Progenitor cell of endocrine pancreas (in vitro differentiated cells): ENCODE measurements around the gene MX1. TPM values are rescaled to one million over a fixed set of nuclear protein-coding genes. Genes with fewer than 3 reads are reported as not detected.

ENCODE experiments used
- DNase-seq: peaks from one replicate; pipeline ENCODE4 v3.0.0; 2021; ENCODE audit warnings: low spot score; ENCODE audit not compliant: unreplicated experiment
- H3K27ac Mint-ChIP-seq: 2 replicates; pipeline ENCODE4 v1.8.0; 2021; ENCODE audit warnings: mild to moderate bottlenecking, moderate library complexity, mixed read lengths
- H3K27me3 Mint-ChIP-seq: 2 replicates; pipeline ENCODE4 v1.8.0; 2021; ENCODE audit warnings: mixed read lengths
- H3K36me3 Mint-ChIP-seq: 2 replicates; pipeline ENCODE4 v1.8.0; 2022; ENCODE audit warnings: mixed read lengths; ENCODE audit not compliant: insufficient read depth
- H3K4me1 Mint-ChIP-seq: 2 replicates; pipeline ENCODE4 v1.8.0; 2021; ENCODE audit warnings: low read depth, mixed read lengths
- H3K4me3 Mint-ChIP-seq: 2 replicates; pipeline ENCODE4 v1.8.0; 2021; ENCODE audit warnings: low read depth, mild to moderate bottlenecking, moderate library complexity, mixed read lengths
- H3K9me3 Mint-ChIP-seq: 2 replicates; pipeline ENCODE4 v1.8.0; 2021; ENCODE audit warnings: low read depth, mixed read lengths
- CTCF ChIP-seq: fragments of 200-600 bp; sonication (generic); IDR thresholded peaks from one replicate; pipeline ENCODE4 v1.5.0; 2021; ENCODE audit warnings: antibody characterized with exemption, mild to moderate bottlenecking; ENCODE audit not compliant: unreplicated experiment
- total RNA-seq: library from RNA; stranded (reverse); gene quantifications from 2 replicates; pipeline ENCODE4 v1.2.1, GENCODE V29; 2021

The MX1 gene
- total RNA-seq, 1 donor from 2014 or later, result 2.1 TPM

- no peak for TF ChIP-seq CTCF
- Mint-ChIP-seq H3K36me3 (peaks cover 5% of the 10 kb centered on the region), H3K4me1 (peaks cover 67% of the 10 kb centered on the region), H3K9me3 (no peaks in the 10 kb centered on the region), H3K4me3 (no peak overlapping the region), H3K27ac (peak overlapping the region; percentile 68), H3K27me3 (peaks cover 10% of the 10 kb centered on the region)
- no peak for DNase-seq
Observed at GRCh38 chr21:41501919-41502318, 75.9 kb downstream of the MX1 start.

- DNase-seq, result no peak
- Mint-ChIP-seq H3K4me3 (no peak overlapping the region), H3K27ac (no peak overlapping the region), H3K36me3 (peaks cover 5% of the 10 kb centered on the region), H3K9me3 (no peaks in the 10 kb centered on the region), H3K4me1 (peaks cover 53% of the 10 kb centered on the region), H3K27me3 (peaks cover 10% of the 10 kb centered on the region)
- no peak for TF ChIP-seq CTCF
Observed at GRCh38 chr21:41503331-41503730, 77.3 kb downstream of the MX1 start.

GRCh38 chr21:41504030-41504429, 78.0 kb downstream of the MX1 start:
- Mint-ChIP-seq H3K27ac (no peak overlapping the region), H3K36me3 (peaks cover 5% of the 10 kb centered on the region), H3K9me3 (no peaks in the 10 kb centered on the region), H3K27me3 (peaks cover 10% of the 10 kb centered on the region), H3K4me1 (peaks cover 51% of the 10 kb centered on the region), H3K4me3 (no peak overlapping the region)
- no peak for TF ChIP-seq CTCF
- DNase-seq, result no peak

GRCh38 chr21:41506005-41506594, 80.1 kb downstream of the MX1 start:
- Mint-ChIP-seq H3K9me3 (no peaks in the 10 kb centered on the region), H3K4me3 (peak overlapping the region; percentile 82), H3K27me3 (peaks cover 10% of the 10 kb centered on the region), H3K4me1 (peaks cover 38% of the 10 kb centered on the region), H3K27ac (no peak overlapping the region), H3K36me3 (peaks cover 5% of the 10 kb centered on the region)
- DNase-seq, result no peak
- TF ChIP-seq CTCF, result no peak

- Mint-ChIP-seq H3K27me3 (peaks cover 10% of the 10 kb centered on the region), H3K4me1 (peaks cover 39% of the 10 kb centered on the region), H3K36me3 (peaks cover 5% of the 10 kb centered on the region), H3K9me3 (no peaks in the 10 kb centered on the region), H3K4me3 (peak overlapping the region; percentile 82), H3K27ac (peak overlapping the region; percentile 41)
- TF ChIP-seq CTCF, result peak; percentile 18
- DNase-seq, result peak; percentile 23
Observed at GRCh38 chr21:41506611-41507520, 80.8 kb downstream of the MX1 start.
